Hematopoietic multipotent progenitor cell treated with erythropoietin and hydrocortisone succinate and interleukin-3 and kit ligand, for 4 days (in vitro differentiated cells): Measurements from ENCODE around the gene TFAP2B.

Experiments
- DNase-seq: peaks from one replicate; pipeline ENCODE4 v3.0.0-alpha.2; 2015

Gene TFAP2B

DNA sequence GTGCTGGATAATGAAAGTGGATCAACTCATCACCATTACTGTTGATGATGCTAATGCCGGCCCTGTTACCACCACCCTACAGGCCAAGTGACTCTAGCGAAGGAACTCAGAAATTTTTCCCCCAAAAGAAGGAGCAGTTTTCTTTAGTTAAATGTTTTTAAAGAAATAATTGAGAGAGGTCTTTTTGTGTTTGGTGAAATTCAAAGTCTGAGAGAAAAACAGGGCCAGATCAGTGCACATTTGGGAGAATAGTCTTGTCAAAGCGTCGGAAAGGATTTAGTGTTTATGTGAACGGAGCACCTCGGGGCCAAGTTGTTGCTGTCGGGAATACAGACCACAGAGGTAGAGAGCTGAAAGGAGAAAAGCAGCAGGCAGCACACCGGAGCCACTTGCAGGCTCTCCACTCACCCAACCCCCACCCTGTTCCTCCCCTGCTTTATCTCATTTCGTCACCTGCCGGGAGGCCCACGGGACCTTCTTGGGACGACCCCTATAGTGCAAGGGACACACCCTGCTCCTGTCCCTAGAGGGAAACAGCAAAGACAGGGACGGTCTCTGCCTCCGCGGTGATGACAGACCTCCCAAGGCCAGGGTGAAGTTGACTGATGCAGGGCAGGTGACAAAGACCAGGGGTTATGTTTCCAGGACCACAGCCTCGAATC lies 6.8 kb downstream of the TFAP2B start:
- DNase-seq: no peak

- no peak for DNase-seq
Observed at GRCh38 chr6:50826037-50826761, 7.5 kb downstream of the TFAP2B start.

DNA sequence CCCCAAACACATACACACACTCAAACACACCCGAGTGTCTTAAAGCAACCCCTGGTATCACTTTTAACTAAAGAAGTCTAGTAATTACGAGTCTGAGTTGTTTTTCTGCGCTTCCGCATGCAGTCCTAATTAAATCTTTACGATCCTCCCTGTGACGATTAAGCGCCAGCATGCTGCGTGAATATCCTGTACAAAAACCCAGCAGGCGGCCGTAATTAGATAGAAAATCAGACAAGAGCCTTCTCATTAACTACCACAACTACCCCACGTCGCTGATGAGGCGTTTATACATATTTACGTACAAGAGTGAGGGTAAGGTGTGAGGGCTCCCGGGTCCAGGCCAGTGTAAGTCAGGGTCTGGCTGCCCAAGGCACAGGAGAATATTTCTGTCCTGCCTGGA lies 8.1 kb downstream of the TFAP2B start:
- no peak for DNase-seq

- DNase-seq: no peak
Observed at GRCh38 chr6:50829049-50829448, 10.4 kb downstream of the TFAP2B start.

- DNase-seq: no peak
Observed at GRCh38 chr6:50829898-50830444, 11.3 kb downstream of the TFAP2B start.

- DNase-seq: no peak
Observed at GRCh38 chr6:50831186-50831585, 12.5 kb downstream of the TFAP2B start.

DNA sequence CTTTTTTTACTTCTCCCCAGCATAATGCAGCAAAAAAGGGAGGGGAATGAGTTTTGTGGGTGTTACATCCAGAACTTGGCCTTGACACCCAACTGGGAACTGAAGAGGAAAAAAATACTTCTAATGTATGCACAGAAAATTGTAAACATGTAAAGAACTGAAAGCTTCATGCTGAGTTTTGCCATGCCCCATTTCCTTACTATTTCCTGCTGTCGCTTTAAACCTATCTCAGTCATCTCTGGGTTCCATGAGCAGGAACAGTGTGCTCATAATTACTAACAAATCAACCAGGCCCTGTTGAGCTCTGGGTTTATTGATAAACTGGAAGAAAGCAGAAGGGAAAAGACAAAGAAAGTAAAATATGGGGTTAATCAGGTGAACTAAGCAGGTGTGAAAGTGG lies 14.2 kb downstream of the TFAP2B start:
- no peak for DNase-seq

- no peak for DNase-seq
Observed at GRCh38 chr6:50834929-50835410, 16.3 kb downstream of the TFAP2B start.

- no peak for DNase-seq
Observed at GRCh38 chr6:50836231-50836630, 17.6 kb downstream of the TFAP2B start.

DNA sequence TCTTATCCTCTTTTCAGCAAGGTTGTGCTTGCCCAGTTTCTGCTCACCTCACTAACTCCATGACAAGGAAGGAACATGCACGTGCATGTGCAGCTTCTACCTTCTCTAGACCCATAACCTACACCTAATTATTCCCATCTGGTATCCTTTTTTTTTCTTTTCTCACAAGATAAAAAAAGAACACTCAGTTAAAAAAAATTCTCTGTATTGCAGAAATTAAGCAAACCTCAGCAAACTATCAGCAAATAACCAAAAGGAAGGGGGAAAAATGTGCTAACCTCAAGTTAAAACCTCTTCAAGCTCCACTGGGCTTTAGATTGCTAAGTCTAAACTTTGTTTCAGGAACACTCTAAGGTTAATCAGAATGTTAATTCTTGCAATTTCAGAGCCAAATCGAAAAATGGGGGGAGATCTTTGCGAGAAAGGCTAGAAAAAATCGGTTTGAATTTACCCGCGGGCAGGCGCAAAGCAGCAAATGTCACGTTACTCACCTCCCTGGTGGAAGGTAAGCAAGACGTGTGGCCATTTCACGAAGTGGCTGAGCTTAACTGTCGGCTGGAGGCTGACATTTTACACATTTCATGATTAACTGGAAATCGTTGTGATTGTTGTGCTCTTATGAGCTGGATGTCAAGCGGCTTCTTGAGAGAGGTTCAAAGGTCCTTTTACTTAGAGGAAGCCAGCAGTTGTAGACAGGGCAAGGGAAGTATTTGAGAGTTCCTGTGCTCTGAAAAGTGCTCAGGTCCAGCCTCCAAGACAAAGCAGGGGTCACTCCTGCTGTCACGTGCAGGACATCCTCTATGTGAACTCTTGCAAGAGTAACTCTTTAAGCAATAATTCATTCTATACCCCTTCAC lies 19.1 kb downstream of the TFAP2B start:
- DNase-seq: no peak

- no peak for DNase-seq
Observed at GRCh38 chr6:50840112-50840810, 21.6 kb downstream of the TFAP2B start.

DNA sequence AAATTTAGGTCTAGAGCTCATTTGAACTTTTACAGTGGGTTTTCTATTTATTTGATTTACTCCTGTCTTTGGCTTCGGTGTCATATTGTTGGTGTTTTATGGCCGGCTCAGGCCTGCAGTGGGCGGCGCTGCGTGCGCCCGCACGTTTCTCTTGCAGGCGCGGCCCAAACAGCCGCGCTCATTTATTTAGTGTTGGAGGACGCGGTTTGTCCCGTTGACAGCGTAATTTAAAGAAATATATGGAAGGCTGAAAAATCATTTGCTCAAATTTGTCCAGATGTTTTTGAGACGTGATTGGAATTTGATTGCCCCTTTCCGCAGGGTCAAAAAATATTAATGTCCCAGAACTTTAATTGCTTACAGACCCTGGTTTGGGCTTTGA lies 22.1 kb downstream of the TFAP2B start:
- no peak for DNase-seq

- no peak for DNase-seq
Observed at GRCh38 chr6:50842446-50842845, 23.8 kb downstream of the TFAP2B start.

- DNase-seq: no peak
Observed at GRCh38 chr6:50842861-50843384, 24.3 kb downstream of the TFAP2B start.

- no peak for DNase-seq
Observed at GRCh38 chr6:50843842-50844241, 25.2 kb downstream of the TFAP2B start.

DNA sequence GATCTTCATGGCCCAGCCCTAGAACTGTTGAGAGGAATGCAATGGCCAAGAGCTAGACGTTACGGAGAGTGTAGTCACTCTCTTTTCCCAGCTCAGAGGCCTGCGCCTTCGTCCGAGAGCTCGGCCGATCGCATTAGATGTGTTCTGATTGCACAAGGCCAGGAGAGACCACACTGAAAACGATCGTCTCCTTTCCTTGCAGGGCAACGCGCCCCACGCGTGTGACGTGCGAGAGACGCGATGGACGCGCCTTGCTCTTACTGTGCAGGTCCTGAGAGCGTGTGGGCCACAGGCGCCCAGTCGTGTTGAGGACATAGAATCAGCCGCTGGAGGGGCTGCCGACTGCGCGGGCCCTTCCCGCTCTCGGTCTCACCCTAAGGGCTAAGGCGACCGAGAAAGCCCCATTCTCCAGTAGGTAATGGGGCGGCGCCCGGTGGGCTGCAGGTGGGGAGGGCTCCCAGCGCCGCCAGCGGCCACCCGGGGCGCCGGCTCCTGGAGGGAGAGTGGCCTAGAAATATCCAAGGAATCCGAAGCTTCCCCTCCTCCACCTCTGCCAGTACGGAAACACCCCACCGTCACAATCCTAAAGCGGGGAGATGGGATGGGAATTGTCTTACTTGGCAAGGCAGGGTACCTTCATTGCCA lies 26.9 kb downstream of the TFAP2B start:
- DNase-seq: no peak

DNA sequence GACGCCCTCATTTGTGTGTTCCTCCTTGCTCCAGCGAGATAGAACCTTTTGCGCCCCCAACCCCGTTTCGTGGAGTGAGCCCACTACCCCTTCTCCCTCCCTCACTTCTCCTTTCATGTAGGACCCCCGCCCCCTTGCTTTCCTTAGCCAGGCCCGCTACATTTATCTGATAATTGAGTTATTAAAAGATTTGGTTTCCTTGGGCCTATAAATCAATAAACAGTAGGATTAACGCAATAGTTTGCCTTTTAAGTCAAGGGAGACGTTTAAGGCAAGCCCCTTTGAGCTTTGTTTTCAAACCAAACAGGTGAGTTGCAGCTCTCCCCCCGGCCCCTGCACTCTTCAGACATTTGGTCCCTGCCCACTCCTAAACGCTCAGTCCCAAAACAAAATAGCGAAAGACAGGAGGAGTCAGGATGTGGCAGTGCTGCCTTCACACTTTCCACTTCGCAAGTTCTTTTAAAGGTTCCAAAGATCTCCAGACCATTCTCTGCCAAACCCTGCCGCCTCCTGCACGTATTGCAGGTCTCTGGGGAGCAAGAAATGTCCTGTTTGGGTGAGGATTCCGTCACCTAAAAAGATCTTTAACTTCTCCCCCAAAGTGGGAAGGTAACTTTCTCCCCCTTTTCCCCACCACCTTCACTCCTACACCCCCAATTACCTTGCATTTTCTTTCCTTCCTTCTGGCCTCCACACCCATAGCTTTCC lies 27.6 kb downstream of the TFAP2B start:
- DNase-seq: no peak

GRCh38 chr6:50846852-50847155 lies 28.1 kb downstream of the TFAP2B start:
- no peak for DNase-seq

DNA sequence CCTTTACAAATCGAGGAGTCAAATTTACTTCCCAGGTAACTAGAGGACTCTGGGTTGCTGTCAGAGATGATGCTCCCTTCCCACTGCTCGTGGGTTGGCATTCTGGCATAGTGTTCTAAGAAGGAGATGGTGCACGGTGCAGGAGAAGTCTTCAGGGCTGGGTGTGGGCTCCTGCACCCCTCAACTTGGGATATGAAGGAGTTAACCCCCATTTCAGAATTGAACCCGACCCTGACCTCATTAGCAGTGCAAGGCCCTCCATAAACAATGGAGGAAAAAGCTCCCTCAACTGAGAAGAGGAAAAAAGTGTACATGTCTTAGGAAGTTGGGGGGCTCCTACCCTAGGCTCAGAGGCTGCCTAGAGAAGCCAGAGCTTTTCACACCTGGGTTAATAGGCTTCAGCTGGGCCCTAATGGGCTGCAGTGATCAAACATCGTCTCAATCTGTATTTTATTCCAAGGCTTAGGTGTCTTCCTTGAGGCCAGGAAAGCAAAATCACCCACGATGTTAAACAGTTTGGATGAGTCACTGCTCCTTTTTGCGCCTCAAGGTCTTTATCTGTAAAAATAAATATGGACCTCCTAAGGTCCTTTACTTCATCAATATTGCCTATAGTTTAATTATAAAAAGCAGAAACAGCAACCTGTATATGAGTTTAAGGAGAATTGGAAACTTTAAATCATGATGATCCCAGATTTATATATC lies 29.4 kb downstream of the TFAP2B start:
- DNase-seq: no peak

DNA sequence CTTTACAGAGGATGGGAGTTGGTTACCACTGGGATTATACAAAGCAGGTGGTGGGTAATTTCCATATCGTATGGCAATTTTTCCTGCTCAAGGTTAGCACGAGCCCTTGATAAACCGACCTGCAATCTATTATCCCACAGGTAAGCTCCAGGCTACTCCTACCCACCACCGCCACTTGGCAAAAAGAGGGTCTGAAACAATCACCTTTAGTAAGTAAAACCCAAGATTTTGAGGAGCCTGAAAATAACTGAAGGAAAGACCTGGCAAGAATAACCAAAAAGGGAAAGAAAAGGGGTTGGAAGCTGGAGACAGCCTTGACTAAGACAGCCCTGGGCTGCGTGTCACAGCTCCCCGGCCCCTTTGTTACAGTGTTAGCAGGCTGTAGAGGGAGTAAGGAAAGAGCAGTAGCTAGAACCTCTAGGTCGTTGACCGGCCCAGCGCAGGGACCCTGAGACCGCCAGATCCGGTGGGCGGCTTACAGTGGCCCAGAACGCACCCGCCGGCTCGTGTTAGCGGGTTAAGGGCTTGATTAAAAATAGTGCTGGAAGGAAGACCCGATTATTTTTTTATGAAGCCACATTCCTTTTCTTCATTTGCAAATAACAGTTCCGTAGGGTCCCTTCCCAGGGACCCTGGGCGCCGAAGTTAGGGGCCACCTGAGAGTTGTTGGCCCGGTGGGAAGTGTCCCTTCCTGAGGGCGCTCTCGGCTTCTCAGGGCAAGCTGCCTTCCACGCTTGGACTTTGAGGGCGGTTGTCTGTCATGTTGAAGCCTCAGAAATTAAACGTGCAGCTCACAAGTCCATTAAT lies 30.5 kb downstream of the TFAP2B start:
- DNase-seq: no peak
